ENCODE measurements around the gene TSSK1B.

DNA sequence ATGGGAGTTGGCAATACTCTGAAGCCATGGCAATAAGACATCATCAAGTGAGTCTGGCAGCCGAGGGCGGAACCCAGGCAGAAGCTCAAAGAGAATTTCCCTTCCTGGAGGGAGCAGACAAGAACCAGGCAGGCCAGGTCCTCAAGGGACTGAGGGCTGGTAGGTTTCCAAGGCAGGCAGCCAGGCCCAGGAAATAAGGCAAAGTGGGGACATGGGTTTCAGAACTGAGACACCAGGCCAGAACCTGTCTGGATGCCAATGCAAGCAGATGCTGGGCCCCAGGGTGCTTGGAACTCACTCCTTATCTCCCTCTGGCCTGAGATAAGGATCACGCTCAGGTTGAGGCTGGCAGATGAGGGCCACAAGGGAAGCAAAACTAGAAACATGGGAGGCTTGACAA, 8.9 kb downstream of the TSSK1B start:
- TF ChIP-seq, protein P1, sequence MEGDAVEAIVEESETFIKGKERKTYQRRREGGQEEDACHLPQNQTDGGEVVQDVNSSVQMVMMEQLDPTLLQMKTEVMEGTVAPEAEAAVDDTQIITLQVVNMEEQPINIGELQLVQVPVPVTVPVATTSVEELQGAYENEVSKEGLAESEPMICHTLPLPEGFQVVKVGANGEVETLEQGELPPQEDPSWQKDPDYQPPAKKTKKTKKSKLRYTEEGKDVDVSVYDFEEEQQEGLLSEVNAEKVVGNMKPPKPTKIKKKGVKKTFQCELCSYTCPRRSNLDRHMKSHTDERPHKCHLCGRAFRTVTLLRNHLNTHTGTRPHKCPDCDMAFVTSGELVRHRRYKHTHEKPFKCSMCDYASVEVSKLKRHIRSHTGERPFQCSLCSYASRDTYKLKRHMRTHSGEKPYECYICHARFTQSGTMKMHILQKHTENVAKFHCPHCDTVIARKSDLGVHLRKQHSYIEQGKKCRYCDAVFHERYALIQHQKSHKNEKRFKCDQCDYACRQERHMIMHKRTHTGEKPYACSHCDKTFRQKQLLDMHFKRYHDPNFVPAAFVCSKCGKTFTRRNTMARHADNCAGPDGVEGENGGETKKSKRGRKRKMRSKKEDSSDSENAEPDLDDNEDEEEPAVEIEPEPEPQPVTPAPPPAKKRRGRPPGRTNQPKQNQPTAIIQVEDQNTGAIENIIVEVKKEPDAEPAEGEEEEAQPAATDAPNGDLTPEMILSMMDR (IDR thresholded peaks at IDR 0.05) = no peak
- TF ChIP-seq POLR2AphosphoS2 (conservative IDR thresholded peaks at IDR 0.05; ENCODE audit: low read length) (no peak), RAD21 (conservative IDR thresholded peaks at IDR 0.05 in 1 of 2, IDR thresholded peaks at IDR 0.05 in 1 of 2) (no peak), POLR2A (IDR thresholded peaks at IDR 0.05; ENCODE audit: low read length) (no peak), SMC3 (IDR thresholded peaks at IDR 0.05) (no peak), FOSL2 (IDR thresholded peaks at IDR 0.05) (no peak), FOSL2 (CRISPR knock-in tag; IDR thresholded peaks at IDR 0.05) (no peak), MAFK (IDR thresholded peaks at IDR 0.05; ENCODE audit: partially characterized antibody) (no peak), EP300 (IDR thresholded peaks at IDR 0.05) (no peak), MAX (IDR thresholded peaks at IDR 0.05) (no peak), NPAS2 (CRISPR knock-in tag; IDR thresholded peaks at IDR 0.05; ENCODE audit: borderline replicate concordance) (no peak), ESRRA (IDR thresholded peaks at IDR 0.05; ENCODE audit: borderline replicate concordance, low read length) (no peak), RARB (CRISPR knock-in tag; IDR thresholded peaks at IDR 0.05) (no peak)
- TF ChIP-seq, protein P2, sequence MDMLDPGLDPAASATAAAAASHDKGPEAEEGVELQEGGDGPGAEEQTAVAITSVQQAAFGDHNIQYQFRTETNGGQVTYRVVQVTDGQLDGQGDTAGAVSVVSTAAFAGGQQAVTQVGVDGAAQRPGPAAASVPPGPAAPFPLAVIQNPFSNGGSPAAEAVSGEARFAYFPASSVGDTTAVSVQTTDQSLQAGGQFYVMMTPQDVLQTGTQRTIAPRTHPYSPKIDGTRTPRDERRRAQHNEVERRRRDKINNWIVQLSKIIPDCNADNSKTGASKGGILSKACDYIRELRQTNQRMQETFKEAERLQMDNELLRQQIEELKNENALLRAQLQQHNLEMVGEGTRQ (IDR thresholded peaks at IDR 0.05) = no peak
